ENCODE data around the gene KRTAP9-7.
"Not testable (repeated sequence)": the region's sequence is repeated elsewhere in the genome, so short reads cannot be mapped to it uniquely, and the experiment has no call there.

GRCh38 chr17:41237116-41237515, 38.4 kb upstream of the KRTAP9-7 start:
- TF ChIP-seq CTCF (IDR thresholded peaks at IDR 0.05; ENCODE audit: extremely low read depth in 1 of 2, insufficient read depth in 1 of 2, low read depth in 1 of 2, low read length in 2 of 2); POLR2AphosphoS5 (IDR thresholded peaks at IDR 0.05; ENCODE audit: insufficient read depth, low read depth, low read length); POLR2A (IDR thresholded peaks at IDR 0.05; ENCODE audit: low read depth, low read length); EZH2 (IDR thresholded peaks at IDR 0.05; ENCODE audit: borderline replicate concordance, low read depth, low read length, severe bottlenecking); MAX (IDR thresholded peaks at IDR 0.05; ENCODE audit: insufficient read depth, insufficient read length); GATA2 (IDR thresholded peaks at IDR 0.05; ENCODE audit: insufficient read depth, insufficient read length, low read depth, low read length): not testable (repeated sequence)

Measured in endothelial cell of umbilical vein (primary cell).